Suprapubic skin (tissue), 4 donors: ENCODE results near the gene CCS. TPM values are rescaled to one million over a fixed set of nuclear protein-coding genes. Genes with fewer than 3 reads are reported as not detected.
A peak's percentile ranks its signal among the peaks of the same experiment; 100 is the strongest.

Experiments
- DNase-seq, 2 donors: peaks; one replicate each; pipeline ENCODE4 v3.0.0-alpha.2; 2019; ENCODE audit warnings: low spot score in 2 of 2
- H3K27ac ChIP-seq: fragments of 200-600 bp; sonication (generic); one replicate; pipeline ENCODE4 v1.5.1; 2019
- H3K27me3 ChIP-seq: fragments of 200-600 bp; sonication (generic); one replicate; pipeline ENCODE4 v1.5.1; 2019
- H3K36me3 ChIP-seq: fragments of 200-600 bp; sonication (generic); one replicate; pipeline ENCODE4 v1.5.1; 2019
- H3K4me1 ChIP-seq: fragments of 200-600 bp; sonication (generic); one replicate; pipeline ENCODE4 v1.5.1; 2019
- H3K4me3 ChIP-seq: fragments of 200-600 bp; sonication (generic); one replicate; pipeline ENCODE4 v1.5.1; 2019; ENCODE audit warnings: mild to moderate bottlenecking
- H3K9me3 ChIP-seq: fragments of 200-600 bp; sonication (generic); one replicate; pipeline ENCODE4 v1.5.1; 2019
- CTCF ChIP-seq, 2 donors: fragments of 200-600 bp in 1 of 2; fragments of 450-650 bp in 1 of 2; sonication (generic) in 1 of 2; IDR thresholded peaks; one replicate each; pipeline ENCODE4 v1.5.1; 2016 to 2019; ENCODE audit warnings: antibody characterized with exemption in 2 of 2, mild to moderate bottlenecking in 1 of 2, moderate library complexity in 1 of 2
- EP300 ChIP-seq: sonication (generic); formaldehyde crosslinking; IDR thresholded peaks from one replicate; pipeline ENCODE4 v1.6.1; 2017; ENCODE audit warnings: antibody characterized with exemption
- POLR2A ChIP-seq, 2 donors: fragments of 450-650 bp; IDR thresholded peaks; one replicate each; pipeline ENCODE4 v1.6.1; 2017; ENCODE audit warnings: antibody characterized with exemption in 2 of 2, mild to moderate bottlenecking in 2 of 2, moderate library complexity in 2 of 2
- POLR2AphosphoS5 ChIP-seq, 3 donors: sonication (generic); formaldehyde crosslinking; IDR thresholded peaks; one replicate each; pipeline ENCODE4 v1.6.1; 2017; ENCODE audit warnings: antibody characterized with exemption in 3 of 3
- WGBS: methylation state at CpG from one replicate; pipeline ENCODE4 v1.1.5; 2018; 5-methylcytosine and 5-hydroxymethylcytosine counted together
- total RNA-seq, 4 donors: library from RNA; depleted of rRNA; stranded (reverse); fragments of >200 nt; gene quantifications; one replicate each; pipeline ENCODE4 v1.1.0, GENCODE V29; 2016

CCS gene
- total RNA-seq, 4 donors from 2014 or later, result 14.1 to 36.3 (median 20.2) TPM

GRCh38 chr11:66568124-66568916 is 24.7 kb upstream of the CCS start, which contains the start of gene CTSF:
CTSF (minus strand) TSS chr11:66568606; CDS start chr11:66568486, 120 bp downstream.
- Histone ChIP-seq H3K4me1 (peaks cover 20% of the 10 kb centered on the region), H3K4me3 (peak within 1 kb of the TSS; percentile 85), H3K27ac (peak within 1 kb of the TSS; percentile 26), H3K27me3 (no peaks in the 10 kb centered on the region), H3K9me3 (no peaks in the 10 kb centered on the region), H3K36me3 (peaks cover 29% of the 10 kb centered on the region)
- DNase-seq, result peak; percentile 91 to 94
- no peak for TF ChIP-seq POLR2A (IDR thresholded peaks at IDR 0.05)
- no peak for TF ChIP-seq CTCF (IDR thresholded peaks at IDR 0.05)
- no peak for TF ChIP-seq EP300
- no peak for TF ChIP-seq POLR2AphosphoS5 (IDR thresholded peaks at IDR 0.05)
- 1% methylated on average over 36 of the region's 77 CpGs for WGBS

- TF ChIP-seq CTCF (IDR thresholded peaks at IDR 0.05) (no peak), EP300 (no peak), POLR2A (IDR thresholded peaks at IDR 0.05) (no peak), POLR2AphosphoS5 (IDR thresholded peaks at IDR 0.05) (no peak)
- Histone ChIP-seq H3K9me3 (no peaks in the 10 kb centered on the region), H3K27me3 (no peaks in the 10 kb centered on the region), H3K4me1 (peaks cover 20% of the 10 kb centered on the region), H3K27ac (no peak overlapping the region), H3K4me3 (no peak overlapping the region), H3K36me3 (peaks cover 22% of the 10 kb centered on the region)
- DNase-seq, result no peak
- 82% methylated on average over 7 of the region's 7 CpGs for WGBS
These were observed 23.9 kb upstream of the CCS start for GRCh38 chr11:66569076-66569475.

GRCh38 chr11:66570079-66570849 is 22.7 kb upstream of the CCS start:
- 69% methylated on average over 5 of the region's 5 CpGs for WGBS
- no peak for TF ChIP-seq EP300
- no peak for TF ChIP-seq POLR2A (IDR thresholded peaks at IDR 0.05)
- no peak for TF ChIP-seq CTCF (IDR thresholded peaks at IDR 0.05)
- TF ChIP-seq POLR2AphosphoS5 (IDR thresholded peaks at IDR 0.05), result no peak
- Histone ChIP-seq H3K9me3 (no peaks in the 10 kb centered on the region), H3K4me1 (peaks cover 20% of the 10 kb centered on the region), H3K36me3 (peaks cover 10% of the 10 kb centered on the region), H3K4me3 (no peak overlapping the region), H3K27ac (no peak overlapping the region), H3K27me3 (no peaks in the 10 kb centered on the region)
- DNase-seq, result no peak

GRCh38 chr11:66570850-66571180 is 22.2 kb upstream of the CCS start:
- Histone ChIP-seq H3K4me3 (no peak overlapping the region), H3K36me3 (peaks cover 5% of the 10 kb centered on the region), H3K27me3 (no peaks in the 10 kb centered on the region), H3K4me1 (peaks cover 20% of the 10 kb centered on the region), H3K9me3 (no peaks in the 10 kb centered on the region), H3K27ac (no peak overlapping the region)
- TF ChIP-seq EP300, result no peak
- TF ChIP-seq CTCF (IDR thresholded peaks at IDR 0.05), result no peak
- no peak for TF ChIP-seq POLR2AphosphoS5 (IDR thresholded peaks at IDR 0.05)
- TF ChIP-seq POLR2A (IDR thresholded peaks at IDR 0.05), result no peak
- 76% methylated on average over 2 of the region's 2 CpGs for WGBS
- DNase-seq, result no peak

GRCh38 chr11:66579017-66579606 is 13.9 kb upstream of the CCS start:
- H3K4me3 ChIP-seq, result no peak overlapping the region
- no peaks in the 10 kb centered on the region for H3K27me3 ChIP-seq
- 18% methylated on average over 25 of the region's 25 CpGs for whole genome bisulfite sequencing
- TF ChIP-seq CTCF (IDR thresholded peaks at IDR 0.05) (peak; percentile 77 to 81), EP300 (no peak), POLR2AphosphoS5 (IDR thresholded peaks at IDR 0.05) (no peak), POLR2A (IDR thresholded peaks at IDR 0.05) (no peak)
- peaks cover 6% of the 10 kb centered on the region for H3K4me1 ChIP-seq
- no peaks in the 10 kb centered on the region for H3K36me3 ChIP-seq
- peak; percentile 87 to 91 for DNase-seq
- H3K27ac ChIP-seq, result no peak overlapping the region
- H3K9me3 ChIP-seq, result no peaks in the 10 kb centered on the region
